GM20431 (cell line): ENCODE data around the gene GNG8.
"Not testable (repeated sequence)": the region's sequence is repeated elsewhere in the genome, so short reads cannot be mapped to it uniquely, and the experiment has no call there.

Experiments used
- in situ Hi-C: fragments of 300-500 bp; cut with MseI, MboI; formaldehyde crosslinking; loops from one replicate; pipeline ENCODE4 v1.15.0; 2020; ENCODE audit warnings: low sequenced_read_pairs; ENCODE audit not compliant: unreplicated experiment

GNG8 gene

DNA sequence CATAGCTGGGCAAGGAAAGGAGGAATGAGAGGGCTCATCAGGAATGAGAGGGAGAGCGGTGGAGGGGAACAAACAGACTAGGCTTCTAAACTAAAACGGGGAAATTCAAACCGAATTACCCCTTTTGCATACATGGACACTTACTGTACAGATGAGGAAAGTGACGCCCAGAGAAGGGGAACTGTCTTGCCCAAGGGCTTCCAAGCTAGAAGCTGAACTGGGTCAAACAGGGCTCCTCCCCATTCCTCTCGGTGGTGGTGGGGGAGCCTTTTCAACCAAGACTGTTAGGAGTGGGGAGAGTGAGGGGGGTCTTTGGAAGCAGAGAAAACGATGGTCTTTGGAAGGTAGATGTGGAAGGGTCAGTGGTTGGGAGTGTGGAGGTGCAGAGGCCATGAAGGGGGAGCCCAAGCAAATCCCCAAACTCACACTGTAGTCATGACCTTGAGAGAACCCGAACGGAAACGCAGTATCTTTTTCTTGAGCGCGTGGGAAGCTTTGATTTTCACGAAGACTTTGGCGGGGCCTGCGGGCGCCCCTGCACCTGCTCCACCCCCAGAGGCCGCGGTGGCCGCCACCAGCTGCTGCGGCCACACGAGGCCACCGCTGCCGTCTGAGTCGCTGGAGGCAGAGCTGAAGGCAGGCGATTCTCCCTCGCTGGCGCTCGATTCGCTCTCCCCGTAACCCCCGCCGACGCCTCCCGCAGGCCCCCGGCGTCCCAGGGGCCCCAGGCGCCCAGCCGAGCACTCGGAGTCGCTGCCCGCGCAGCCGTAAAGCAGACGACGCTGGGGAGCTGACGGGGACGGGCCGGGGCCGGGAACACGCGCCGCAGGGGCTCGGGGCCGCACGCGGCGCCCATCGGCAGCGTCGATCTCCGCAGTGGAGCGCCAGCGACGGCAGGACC is 12.3 kb upstream of the GNG8 start:
- in situ Hi-C loops = no loop called here

DNA sequence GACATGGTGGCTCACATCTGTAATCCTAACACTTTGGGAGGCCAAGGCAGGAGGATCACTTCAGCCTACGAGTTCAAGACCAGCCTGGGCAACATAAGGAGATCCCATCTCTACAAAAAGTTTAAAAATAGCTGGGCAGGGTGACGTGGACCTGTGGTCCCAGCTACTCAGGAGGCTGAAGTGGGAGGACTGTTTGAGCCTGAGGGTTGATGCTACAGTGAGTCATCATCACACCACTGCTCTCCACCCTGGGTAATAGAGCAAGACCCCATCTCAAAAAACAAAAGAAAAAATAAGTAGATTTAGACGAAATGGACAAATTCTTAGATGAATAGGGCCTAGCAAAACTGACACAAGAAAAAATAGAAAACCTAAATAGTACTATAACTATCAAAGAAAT is 10.4 kb upstream of the GNG8 start:
- in situ Hi-C loops = no loop called here

DNA sequence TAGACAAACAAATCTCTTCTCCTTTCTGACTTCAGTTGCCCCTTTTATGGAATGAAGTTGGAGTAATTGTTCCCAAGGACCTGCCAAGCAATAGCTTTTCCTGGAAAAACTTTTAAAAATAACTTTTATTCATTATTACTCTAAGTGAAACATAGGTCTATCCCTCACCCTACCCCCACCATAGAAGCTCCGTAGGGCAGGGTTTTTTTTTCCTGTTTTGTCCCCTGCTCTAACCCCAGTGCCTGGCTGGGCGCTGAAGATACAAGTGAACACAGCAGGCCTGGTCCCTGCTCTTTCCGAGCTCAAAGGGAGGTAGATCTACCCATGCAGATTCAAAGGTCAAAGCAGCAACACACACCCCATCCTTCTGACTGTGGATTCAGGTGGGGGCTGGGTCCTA is 8.7 kb upstream of the GNG8 start:
- in situ Hi-C loops = no loop called here

DNA sequence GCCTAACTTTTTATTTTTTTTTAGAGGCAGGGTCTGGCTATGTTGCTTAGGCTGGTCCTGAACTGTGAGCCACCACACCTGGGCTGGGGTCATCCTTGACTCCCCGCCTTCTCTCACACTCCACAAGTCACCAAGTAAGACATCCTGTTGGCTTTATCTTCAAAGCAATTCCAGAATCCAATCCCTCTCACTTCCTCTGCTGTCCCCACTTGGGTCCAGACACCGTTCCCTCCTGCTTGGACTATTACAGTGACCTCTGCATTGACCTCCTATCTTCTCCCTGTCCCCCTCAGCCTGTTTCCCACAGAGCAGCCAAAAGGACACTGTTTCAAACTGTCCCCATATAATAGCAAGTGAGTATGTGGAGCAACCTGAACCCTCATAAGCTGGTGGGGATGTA is 4.7 kb upstream of the GNG8 start:
- in situ Hi-C loops = no loop called here

DNA sequence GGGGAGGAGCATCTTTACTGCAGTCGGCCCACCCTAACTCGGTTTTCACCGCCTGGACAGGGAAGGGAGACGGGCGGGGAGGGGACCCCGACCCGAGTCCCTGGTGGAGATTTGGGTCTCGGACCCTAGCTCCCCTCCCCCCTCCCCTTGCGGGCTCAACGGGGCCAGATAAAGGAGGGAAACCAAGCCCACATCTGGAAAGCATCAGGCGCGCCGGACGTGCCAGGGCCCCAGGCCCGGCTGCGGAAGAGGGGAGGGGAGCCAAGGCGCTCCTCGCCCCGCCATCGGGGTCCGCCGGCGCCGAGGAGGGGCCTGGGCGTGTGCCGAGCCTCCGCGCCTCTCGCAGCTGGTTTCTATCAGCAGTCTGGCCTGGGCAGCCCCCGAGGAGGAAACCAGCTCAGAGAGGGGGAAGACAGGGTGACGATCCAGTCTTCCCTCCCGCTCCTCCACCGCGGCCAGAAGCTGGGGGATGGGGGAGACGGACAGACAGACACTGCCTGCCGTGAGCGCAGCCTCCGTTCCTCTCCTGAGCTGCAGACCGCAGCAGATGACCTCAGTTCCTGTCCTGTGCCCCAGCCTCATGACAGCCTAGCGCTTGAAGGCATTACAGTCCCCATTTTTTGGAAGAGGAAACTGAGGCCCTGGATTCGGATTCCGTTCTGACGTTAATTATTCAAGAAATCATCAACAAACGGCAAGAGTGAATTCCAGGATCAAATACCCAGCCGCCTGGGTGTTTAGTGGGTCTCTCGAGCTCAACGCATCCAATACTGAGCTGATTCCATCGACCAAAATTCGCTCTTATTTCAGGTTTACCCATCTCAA is 3.6 kb upstream of the GNG8 start:
- in situ Hi-C loops = no loop called here

DNA sequence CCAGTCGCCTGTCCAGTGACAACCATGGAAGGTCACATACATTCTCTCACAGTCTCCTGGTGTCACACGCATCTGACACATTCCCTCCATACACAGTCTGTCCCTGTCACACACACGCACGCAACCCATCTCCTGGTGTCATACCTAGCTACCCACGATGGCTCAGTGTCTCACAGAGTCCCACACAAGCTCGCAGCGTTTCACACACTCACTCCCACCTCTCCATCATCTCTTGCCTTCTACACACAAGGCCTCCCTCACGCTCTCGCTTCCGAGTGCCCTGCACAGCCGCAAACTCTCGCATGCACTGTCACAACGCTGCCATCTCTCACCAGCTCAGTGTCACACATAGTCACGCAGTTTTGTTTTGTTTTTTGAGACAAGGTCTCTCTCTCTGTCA is 1.2 kb upstream of the GNG8 start:
- in situ Hi-C loops = no loop called here

DNA sequence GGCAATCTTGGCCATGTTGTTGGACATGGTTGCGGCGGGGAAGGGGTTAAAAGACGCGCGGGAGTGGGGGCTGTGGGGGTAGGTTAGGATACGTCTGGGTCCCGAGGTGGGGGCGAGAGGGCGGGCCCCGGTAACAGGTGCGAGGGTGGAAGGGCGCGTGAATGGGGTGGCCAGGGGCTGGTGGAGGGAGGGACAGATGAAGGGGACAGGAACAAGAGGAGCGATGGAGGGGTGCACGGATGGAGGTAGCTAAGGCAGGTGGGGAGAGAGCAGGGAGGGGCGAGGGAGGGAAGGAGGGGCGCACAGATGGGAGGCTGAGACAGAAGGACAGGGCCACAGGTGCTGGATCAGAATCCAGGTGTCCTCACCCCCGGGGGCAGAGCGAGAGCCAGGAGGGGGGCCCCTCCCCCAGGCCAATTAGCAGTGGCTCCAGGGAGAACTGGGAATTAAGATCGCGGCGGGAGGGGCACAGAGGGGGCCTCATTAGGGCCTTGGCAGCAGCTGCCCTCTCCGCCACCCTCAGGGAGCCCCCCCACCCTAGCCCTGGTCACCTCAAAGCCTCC is 1.3 kb downstream of the GNG8 start:
- in situ Hi-C loops = no loop called here

DNA sequence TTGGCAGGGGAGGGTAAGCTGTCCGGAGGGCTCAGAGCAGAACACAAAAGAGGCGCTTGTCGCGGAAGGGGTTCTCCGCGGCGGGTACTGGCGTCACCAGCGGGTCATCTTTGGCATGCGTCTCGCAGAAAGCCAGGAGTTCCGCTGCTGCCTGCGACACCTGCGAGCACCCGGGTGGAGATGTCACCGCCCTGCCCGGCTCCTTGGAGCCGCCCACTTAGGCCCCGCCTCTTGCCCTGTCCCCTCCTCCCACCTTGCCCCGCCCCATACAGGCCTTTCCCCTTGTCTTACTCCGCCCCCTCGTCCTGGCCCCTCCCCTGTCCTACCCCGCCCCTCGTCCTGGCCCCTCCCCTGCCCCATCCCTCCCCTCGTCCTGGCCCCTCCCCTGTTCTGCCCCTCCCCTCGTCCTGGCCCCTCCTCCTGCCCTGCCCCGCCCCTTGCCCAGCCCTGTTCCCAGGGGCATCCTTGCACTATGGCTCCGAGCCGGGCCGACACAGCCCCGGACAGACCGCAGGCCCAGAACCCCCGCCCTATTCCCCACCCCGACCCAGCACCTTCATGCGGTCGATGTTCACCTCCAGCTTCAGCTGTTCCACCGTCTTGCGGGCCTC is 1.9 kb downstream of the GNG8 start:
- in situ Hi-C loops = no loop called here

DNA sequence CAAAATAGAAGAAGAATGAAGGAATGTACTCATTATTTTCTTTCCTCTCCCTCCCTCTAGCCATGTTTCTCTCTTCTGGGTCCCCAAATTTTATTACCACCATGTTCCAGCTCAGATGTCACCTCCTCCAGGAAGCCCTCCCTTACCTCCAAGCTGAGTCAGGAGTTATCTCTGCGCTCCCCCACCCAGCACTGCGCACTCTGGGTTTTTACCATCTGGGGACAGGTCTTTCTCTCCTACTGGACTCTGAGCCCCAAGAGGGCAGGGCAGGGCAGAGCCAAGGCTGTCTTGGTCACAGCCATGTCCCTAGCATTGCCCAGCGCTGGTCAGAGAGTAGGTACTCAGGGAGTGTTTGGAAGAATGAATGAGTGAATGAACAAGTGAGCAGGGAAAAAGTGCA is 2.9 kb downstream of the GNG8 start:
- in situ Hi-C loops = no loop called here

DNA sequence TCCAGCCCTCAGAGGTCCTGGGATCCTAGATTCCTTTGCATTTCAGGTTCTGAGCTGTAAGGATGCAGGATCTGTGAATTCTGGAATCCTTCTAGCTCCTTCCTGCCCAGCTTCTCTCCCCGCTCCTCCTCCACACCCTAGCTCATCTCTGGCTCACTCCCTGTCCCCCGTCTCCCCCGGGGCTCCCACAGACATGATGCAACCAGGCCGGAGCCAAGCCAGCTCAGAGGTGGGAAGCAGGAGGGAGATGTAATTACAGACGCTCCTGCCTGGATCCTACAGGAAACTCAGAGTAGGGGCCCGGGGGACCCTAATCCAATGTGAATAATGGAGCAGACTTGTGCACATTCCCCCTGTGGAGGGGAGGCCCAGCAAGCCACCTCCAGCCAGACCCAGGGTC is 4.5 kb downstream of the GNG8 start:
- in situ Hi-C loops = no loop called here

DNA sequence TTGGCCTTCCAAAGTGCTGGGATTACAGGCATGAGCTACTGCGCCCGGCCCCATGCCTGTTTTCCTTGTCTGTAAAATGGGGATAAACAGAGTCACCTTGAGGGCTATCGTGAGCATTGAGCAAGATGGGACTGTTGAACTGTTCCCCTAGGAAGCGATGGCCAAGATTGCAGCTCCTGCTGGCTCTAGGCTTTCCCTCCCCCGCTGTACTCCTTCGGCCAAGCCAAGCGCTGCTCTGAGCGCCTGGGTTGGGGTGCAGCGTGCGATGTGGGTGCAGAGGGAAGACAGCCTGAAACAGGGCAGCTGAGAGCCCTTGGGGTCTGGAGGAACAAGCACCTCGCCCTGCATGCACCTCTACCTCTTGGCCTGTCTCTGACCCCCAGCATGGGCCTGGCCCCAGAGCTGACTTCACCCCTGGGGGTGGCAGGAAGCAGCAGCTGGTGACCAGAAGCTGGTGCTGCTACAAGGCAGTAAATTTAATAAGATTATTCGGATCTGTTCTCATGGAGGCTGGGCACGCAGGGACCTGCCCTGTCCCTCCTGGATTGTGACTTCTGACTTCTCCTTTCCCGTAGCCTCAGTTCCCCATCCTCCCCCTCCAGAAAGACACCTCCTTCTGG is 5.3 kb downstream of the GNG8 start:
- in situ Hi-C loops = no loop called here

DNA sequence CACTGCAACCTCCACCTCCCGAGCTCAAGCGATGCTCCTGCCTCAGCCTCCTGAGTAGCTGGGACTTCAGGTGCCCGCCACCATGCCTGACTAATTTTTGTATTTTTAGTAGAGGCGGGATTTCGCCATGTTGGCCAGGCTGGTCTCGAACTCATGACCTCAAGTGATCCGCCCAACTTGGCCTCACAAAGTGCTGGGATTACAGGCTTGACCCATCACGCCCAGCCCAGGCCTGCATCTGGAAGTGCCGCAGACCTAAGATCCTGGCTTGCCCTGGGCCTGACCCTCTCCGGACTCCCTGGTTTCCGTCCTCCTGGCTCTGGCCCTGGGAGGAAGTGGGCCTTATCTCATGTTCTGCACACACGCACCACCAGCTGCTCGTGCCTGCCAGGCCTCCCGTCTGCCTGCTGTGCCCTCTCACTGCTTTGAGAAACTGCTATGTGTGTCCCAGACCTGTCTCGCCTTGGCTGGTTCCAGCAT is 6.4 kb downstream of the GNG8 start:
- in situ Hi-C loops = no loop called here

DNA sequence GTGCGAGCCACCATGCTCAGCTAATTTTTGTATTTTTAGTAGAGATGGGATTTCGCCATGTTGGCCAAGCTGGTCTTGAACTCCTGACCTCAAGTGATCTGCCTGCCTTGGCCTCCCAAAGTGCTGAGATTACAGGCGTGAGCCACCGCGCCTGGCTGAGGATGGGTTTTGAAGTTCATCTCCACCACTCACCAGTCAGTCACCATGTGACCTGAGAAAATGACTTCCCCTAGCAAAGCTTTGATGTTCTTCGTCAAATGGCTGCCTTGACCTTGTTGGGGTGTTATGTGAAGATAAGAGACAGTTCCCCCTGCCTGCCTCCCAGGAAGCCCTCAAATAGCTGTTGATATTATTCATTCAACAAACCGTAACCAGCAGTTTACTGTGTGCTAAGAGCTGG is 7.0 kb downstream of the GNG8 start:
- in situ Hi-C loops = not testable (repeated sequence)

DNA sequence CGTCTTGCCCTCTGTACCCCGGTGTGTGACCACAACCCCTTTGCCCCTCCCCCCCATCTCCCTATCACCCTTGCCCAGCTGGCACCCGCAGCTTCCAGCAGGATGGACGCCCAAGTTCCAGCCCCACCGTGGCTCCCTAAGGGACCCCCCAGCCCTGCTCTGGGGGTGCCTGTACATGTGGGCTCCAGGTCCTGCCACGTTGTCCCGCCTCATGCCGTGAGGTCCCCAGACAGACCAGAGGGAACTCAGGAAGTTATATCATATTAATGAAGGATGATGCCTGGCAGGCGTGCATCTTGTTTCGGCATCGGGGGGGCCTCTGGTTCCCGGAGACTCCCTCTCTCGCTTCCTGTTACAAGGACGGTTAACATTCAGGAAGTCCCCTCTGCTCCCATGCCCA is 9.6 kb downstream of the GNG8 start:
- in situ Hi-C loops = no loop called here

DNA sequence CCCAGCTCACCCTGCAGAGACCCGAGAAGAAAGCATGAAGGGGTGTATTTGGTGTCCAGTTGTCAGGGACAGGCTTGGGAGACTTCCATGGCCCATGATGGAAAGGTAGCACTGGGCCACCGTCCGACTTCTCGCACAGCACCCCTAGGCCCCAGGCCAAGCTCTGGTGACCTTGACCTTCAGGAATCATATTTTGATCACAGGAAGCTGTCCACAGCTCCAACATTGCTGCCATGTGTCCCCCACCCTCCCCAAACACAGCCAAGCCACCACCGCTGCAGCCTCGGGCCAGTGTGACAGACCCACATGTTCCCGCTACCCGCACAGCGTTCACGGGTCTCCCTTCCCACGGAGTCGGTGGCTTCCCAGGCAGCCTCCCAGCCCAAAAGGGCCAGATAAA is 10.3 kb downstream of the GNG8 start:
- in situ Hi-C loops = no loop called here

DNA sequence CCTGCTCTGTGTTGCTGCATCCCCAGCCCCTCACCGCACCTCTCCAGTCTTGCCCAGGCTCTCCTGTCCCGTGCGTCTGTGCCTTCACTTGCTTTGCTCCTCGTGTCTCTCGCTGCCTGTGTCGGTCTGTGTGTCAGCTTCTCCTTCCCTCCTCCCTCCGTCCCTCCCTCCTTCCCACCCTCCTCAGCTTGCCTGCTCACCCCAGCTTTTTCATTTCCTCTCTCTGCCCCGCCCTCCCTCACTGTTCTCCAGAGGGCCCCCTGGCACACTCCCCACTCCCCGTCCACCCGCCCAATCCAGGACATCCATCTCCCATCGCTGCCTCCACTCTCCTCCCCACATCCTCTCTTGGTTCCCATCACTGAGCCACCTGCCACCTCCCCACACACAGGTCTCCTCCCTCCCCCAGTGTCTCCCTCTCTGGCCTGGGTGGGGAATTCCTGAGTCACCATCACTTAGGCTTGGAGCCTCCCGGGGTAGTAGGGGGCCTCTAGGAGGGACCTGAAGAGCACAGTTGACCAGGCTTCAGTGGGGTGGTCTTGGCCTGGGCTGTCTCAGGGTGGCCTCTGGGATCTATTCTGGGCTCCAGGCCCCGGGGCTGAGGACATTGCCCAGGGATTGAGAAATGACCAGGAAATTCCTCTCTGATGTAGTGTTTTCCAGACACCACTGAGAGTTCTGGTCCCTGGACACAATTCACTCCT is 10.9 kb downstream of the GNG8 start, which contains the start of gene PTGIR:
TSS of gene PTGIR (minus strand) at position 132 of the 704 bp plus-strand sequence. CDS start 864 bp downstream, outside the sequence.
- in situ Hi-C loops = no loop called here

DNA sequence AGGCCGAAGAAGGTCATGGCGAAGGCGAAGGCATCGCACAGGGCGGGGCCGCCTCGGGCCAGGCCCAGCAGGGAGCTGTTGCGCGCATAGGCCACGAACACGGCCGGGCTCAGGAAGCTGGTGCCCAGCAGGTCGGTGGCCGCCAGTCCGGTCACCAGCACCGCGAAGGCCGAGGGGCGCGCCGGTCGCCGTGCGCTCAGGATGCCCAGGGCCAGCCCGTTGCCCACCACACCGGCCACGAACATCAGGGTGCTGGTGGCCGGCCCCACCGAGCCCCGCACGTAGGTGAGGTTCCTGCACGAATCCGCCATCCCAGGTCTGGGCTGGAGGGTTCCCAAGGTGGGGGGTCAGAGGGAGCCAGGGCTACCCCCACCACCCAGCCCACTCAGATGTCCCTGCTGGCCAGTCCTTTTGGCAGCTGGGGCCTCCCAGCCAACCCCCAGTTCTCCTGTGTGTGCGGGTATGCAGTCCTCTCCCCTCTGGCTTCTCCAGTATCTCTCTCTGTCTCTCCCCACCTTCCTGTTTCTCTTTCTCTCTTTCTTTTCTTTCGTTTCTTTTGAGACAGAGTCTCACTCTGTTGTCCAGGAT is 12.0 kb downstream of the GNG8 start:
- in situ Hi-C loops = no loop called here

DNA sequence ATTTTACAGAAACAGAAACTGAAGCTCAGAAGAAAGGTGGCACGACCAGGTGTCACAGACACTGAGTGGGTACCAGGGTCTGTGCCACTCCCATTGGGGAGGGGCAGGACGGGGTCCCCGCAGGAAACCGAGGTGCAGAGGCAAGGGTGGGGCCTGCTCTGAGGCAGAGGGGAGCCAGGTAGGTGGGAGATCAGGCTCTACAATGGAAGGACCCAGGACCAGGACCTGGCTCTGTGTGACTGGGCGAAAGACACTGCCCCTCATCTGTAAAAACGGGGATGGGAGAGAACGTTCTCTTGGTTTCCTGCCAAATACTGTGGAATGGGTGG is 13.9 kb downstream of the GNG8 start:
- in situ Hi-C loops = no loop called here
